IMR-90 (cell line): ENCODE data around the gene PAQR5. TPM values are rescaled to one million over a fixed set of nuclear protein-coding genes. Genes with fewer than 3 reads are reported as not detected.
A peak's percentile ranks its signal among the peaks of the same experiment; 100 is the strongest.

ENCODE experiments used
- ATAC-seq: fragments of 200-7000 bp; cut with Tn5 transposase; 2 replicates; pipeline ENCODE4 v1.9.1; 2020; ENCODE audit warnings: low read depth, mild to moderate bottlenecking, moderate library complexity
- BruUV-seq: library from RNA; stranded (reverse); fragments of 400-500 nt; replicated peaks from 2 replicates; lab custom pipeline; 2021; lab: Mats Ljungman, UMichigan
- CTCF ChIA-PET: fragments of 300-600 bp; formaldehyde crosslinking; extraction: SDS; loops from one replicate; lab custom pipeline; 2021; ENCODE audit warnings: antibody characterized with exemption; lab: Yijun Ruan, JAX
- POLR2A ChIA-PET: fragments of 300-600 bp; sonication (Branson Sonifier 250); formaldehyde crosslinking; loops from one replicate; lab custom pipeline; 2022; ENCODE audit warnings: antibody characterized with exemption; ENCODE audit not compliant: unreplicated experiment; lab: Charles Lee
- DNase-seq: peaks from one replicate; pipeline ENCODE4 v3.0.0; 2013
- H2AFZ ChIP-seq: replicated peaks from 2 replicates; pipeline ENCODE3; 2013; ENCODE audit warnings: low read length, mild to moderate bottlenecking; ENCODE audit not compliant: poor library complexity
- H2AK5ac ChIP-seq: 2 replicates; pipeline ENCODE4 v1.6.1; 2013; ENCODE audit warnings: low read depth, low read length, inconsistent platforms
- H2AK9ac ChIP-seq: replicated peaks from 2 replicates; pipeline ENCODE3; 2013; ENCODE audit warnings: mild to moderate bottlenecking, low read depth, low read length, moderate library complexity; ENCODE audit not compliant: poor library complexity
- H2BK120ac ChIP-seq: 2 replicates; pipeline ENCODE4 v1.6.1; 2013; ENCODE audit warnings: low read depth, low read length, inconsistent platforms
- H2BK15ac ChIP-seq: 3 replicates; pipeline ENCODE4 v1.6.1; 2013; ENCODE audit warnings: low read depth, low read length, inconsistent platforms
- H2BK20ac ChIP-seq: 2 replicates; pipeline ENCODE4 v1.6.1; 2013; ENCODE audit warnings: low read depth, mild to moderate bottlenecking, inconsistent platforms, low read length, moderate library complexity
- H2BK5ac ChIP-seq: 2 replicates; pipeline ENCODE4 v1.6.1; 2013; ENCODE audit warnings: mild to moderate bottlenecking, low read depth, low read length, inconsistent platforms; ENCODE audit not compliant: poor library complexity, severe bottlenecking
- H3K14ac ChIP-seq: replicated peaks from 2 replicates; pipeline ENCODE4 v1.6.1; 2013; ENCODE audit warnings: low read depth, low read length, inconsistent platforms
- H3K18ac ChIP-seq: 2 replicates; pipeline ENCODE4 v1.6.1; 2013; ENCODE audit warnings: low read depth, low read length, control low read depth
- H3K23ac ChIP-seq: 2 replicates; pipeline ENCODE4 v1.6.1; 2013; ENCODE audit warnings: low read depth, low read length, inconsistent platforms
- H3K27ac ChIP-seq: 2 replicates; pipeline ENCODE4 v1.5.1; 2013; ENCODE audit warnings: mild to moderate bottlenecking, control low read depth, low read length; ENCODE audit not compliant: insufficient read depth
- H3K27me3 ChIP-seq: 2 replicates; pipeline ENCODE4 v1.6.1; 2013; ENCODE audit warnings: low read length; ENCODE audit not compliant: control insufficient read depth, insufficient read depth
- H3K36me3 ChIP-seq: 2 replicates; pipeline ENCODE4 v1.6.1; 2013; ENCODE audit warnings: low read length, mixed read lengths; ENCODE audit not compliant: control insufficient read depth, insufficient read depth
- H3K4ac ChIP-seq: 2 replicates; pipeline ENCODE4 v1.6.1; 2013; ENCODE audit warnings: low read depth, low read length, inconsistent platforms
- H3K4me1 ChIP-seq: 2 replicates; pipeline ENCODE4 v1.6.1; 2013; ENCODE audit warnings: low read length, mixed read lengths; ENCODE audit not compliant: control insufficient read depth, insufficient read depth
- H3K4me2 ChIP-seq: 2 replicates; pipeline ENCODE4 v1.6.1; 2013; ENCODE audit warnings: low read depth, mild to moderate bottlenecking, control low read depth, low read length, moderate library complexity
- H3K4me3 ChIP-seq: 2 replicates; pipeline ENCODE4 v1.5.1; 2013; ENCODE audit warnings: low read depth, mild to moderate bottlenecking, control low read depth, low read length, moderate library complexity; ENCODE audit not compliant: insufficient read depth
- H3K56ac ChIP-seq: 2 replicates; pipeline ENCODE4 v1.6.1; 2013; ENCODE audit warnings: low read length, inconsistent platforms; ENCODE audit not compliant: insufficient read depth; ENCODE audit errors: extremely low read depth
- H3K79me1 ChIP-seq, 2 experiments: 2 replicates each; pipeline ENCODE4 v1.6.1; 2013; ENCODE audit warnings: low read length in 2 of 2, inconsistent platforms in 1 of 2, low read depth in 1 of 2
- H3K9ac ChIP-seq: 2 replicates; pipeline ENCODE4 v1.6.1; 2013; ENCODE audit warnings: low read depth, low read length, control low read depth
- H3K9me1 ChIP-seq: 2 replicates; pipeline ENCODE4 v1.6.1; 2013; ENCODE audit warnings: low read length, inconsistent platforms; ENCODE audit not compliant: insufficient read depth
- H3K9me3 ChIP-seq: 2 replicates; pipeline ENCODE4 v1.6.1; 2013; ENCODE audit warnings: low read length; ENCODE audit not compliant: control insufficient read depth, insufficient read depth
- H4K20me1 ChIP-seq: 2 replicates; pipeline ENCODE4 v1.6.1; 2013; ENCODE audit warnings: low read length, inconsistent platforms; ENCODE audit not compliant: insufficient read depth
- H4K5ac ChIP-seq: 2 replicates; pipeline ENCODE4 v1.6.1; 2013; ENCODE audit warnings: mild to moderate bottlenecking, low read depth, low read length, control low read depth
- H4K8ac ChIP-seq, 2 experiments: 2 replicates each; pipeline ENCODE4 v1.6.1; 2013; ENCODE audit warnings: low read depth in 2 of 2, low read length in 2 of 2, control low read depth in 1 of 2, inconsistent platforms in 1 of 2
- H4K91ac ChIP-seq: 2 replicates; pipeline ENCODE4 v1.6.1; 2013; ENCODE audit warnings: low read depth, low read length, inconsistent platforms; ENCODE audit not compliant: insufficient read depth
- BHLHE40 ChIP-seq: fragments of 150-350 bp; IDR thresholded peaks from 2 replicates; pipeline ENCODE4 v1.6.1; 2016; ENCODE audit warnings: mild to moderate bottlenecking, low read depth, low read length
- CEBPB ChIP-seq: IDR thresholded peaks from 2 replicates; pipeline ENCODE4 v1.6.1; 2012; ENCODE audit warnings: low read depth, low read length, improper control_type of control experiment
- ELK1 ChIP-seq: fragments of 150-350 bp; IDR thresholded peaks from 2 replicates; pipeline ENCODE4 v1.6.1; 2016; ENCODE audit warnings: low read depth, mild to moderate bottlenecking, low read length, moderate library complexity, borderline replicate concordance
- NFE2L2 ChIP-seq: fragments of 150-350 bp; IDR thresholded peaks from 2 replicates; pipeline ENCODE4 v1.6.1; 2016; ENCODE audit warnings: low read depth, mild to moderate bottlenecking, low read length
- POLR2A ChIP-seq: IDR thresholded peaks from 2 replicates; pipeline ENCODE4 v1.6.1; 2012; ENCODE audit warnings: mild to moderate bottlenecking, low read depth, low read length
- RAD21 ChIP-seq: IDR thresholded peaks from 2 replicates; pipeline ENCODE4 v1.6.1; 2012; ENCODE audit warnings: low read length, improper control_type of control experiment
- RCOR1 ChIP-seq: IDR thresholded peaks from 2 replicates; pipeline ENCODE4 v1.6.1; 2012; ENCODE audit warnings: mild to moderate bottlenecking, low read length, improper control_type of control experiment; ENCODE audit not compliant: insufficient replicate concordance
- RFX5 ChIP-seq: IDR thresholded peaks from 2 replicates; pipeline ENCODE4 v1.8.0; 2012; ENCODE audit warnings: low read depth, mild to moderate bottlenecking, low read length, moderate library complexity
- SMC3 ChIP-seq: fragments of 150-350 bp; IDR thresholded peaks from 2 replicates; pipeline ENCODE4 v1.6.1; 2016; ENCODE audit warnings: low read depth, mild to moderate bottlenecking, antibody characterized with exemption, low read length, moderate library complexity
- USF2 ChIP-seq: fragments of 150-350 bp; IDR thresholded peaks from 2 replicates; pipeline ENCODE4 v1.6.1; 2017; ENCODE audit warnings: mild to moderate bottlenecking, antibody characterized with exemption, low read length, low read depth
- WGBS, 2 experiments: methylation state at CpG; one replicate each; pipeline versions ENCODE4 v1.1.5 to v1.1.7; 2013; ENCODE audit warnings: missing lambda C conversion rate in 2 of 2; ENCODE audit not compliant: insufficient read length in 1 of 2; ENCODE audit errors: extremely low coverage in 2 of 2; 5-methylcytosine and 5-hydroxymethylcytosine counted together
- dilution Hi-C: fragments of 300-500 bp; cut with HindIII; formaldehyde crosslinking; loops from one replicate; pipeline ENCODE4 v1.14.3; 2018; ENCODE audit warnings: low sequenced_read_pairs; ENCODE audit not compliant: unreplicated experiment
- in situ Hi-C: fragments of 300-500 bp; cut with MboI; formaldehyde crosslinking; loops from 3 replicates; pipeline ENCODE4 v1.14.3; 2019; ENCODE audit warnings: low sequenced_read_pairs, inconsistent platforms, mixed read lengths
- intact Hi-C: fragments of 100-400 bp; cut with micrococcal nuclease; formaldehyde crosslinking; loops from 2 replicates; pipeline ENCODE4 v1.10.0; 2022
- polyA plus RNA-seq, 3 experiments: library from polyadenylated mRNA; depleted of rRNA; stranded (reverse); fragments of >200 nt; gene quantifications; 2 replicates each; pipeline ENCODE4 v1.2.3, GENCODE V29; 2012; ENCODE audit warnings: low replicate concordance in 1 of 3
- total RNA-seq: library from RNA; depleted of rRNA; stranded (reverse); fragments of >200 nt; gene quantifications from 2 replicates; pipeline ENCODE4 v1.2.3, GENCODE V29; 2012
- TF ChIP-seq, protein P1 (sequence below): conservative IDR thresholded peaks from 2 replicates; pipeline ENCODE4 v1.5.1; 2012; ENCODE audit warnings: mild to moderate bottlenecking, low read depth, low read length, improper control_type of control experiment

Gene PAQR5
- total and polyA plus RNA-seq, 2 of the 4 experiments (the other 2 are of a cell fraction): 2.3 to 2.7 TPM

- Histone ChIP-seq H3K14ac (no peak overlapping the region), H2BK15ac (no peak overlapping the region), H4K5ac (no peak overlapping the region), H4K20me1 (no peaks in the 10 kb centered on the region), H3K9ac (no peak overlapping the region), H3K36me3 (peaks cover 11% of the 10 kb centered on the region; the same call in 1 of the 2 replicates), H3K79me1 (no peaks in the 10 kb centered on the region), H2AFZ (no peak overlapping the region), H4K8ac (no peak overlapping the region), H3K9me3 (no peaks in the 10 kb centered on the region), H3K27ac (no peak overlapping the region), H3K4me1 (no peaks in the 10 kb centered on the region; the same call in 1 of the 2 replicates), H3K27me3 (no peaks in the 10 kb centered on the region), H3K4me2 (no peak overlapping the region), H2AK9ac (no peak overlapping the region), H2BK20ac (no peak overlapping the region), H3K56ac (no peak overlapping the region), H4K91ac (no peak overlapping the region), H2AK5ac (no peak overlapping the region), H3K4ac (no peak overlapping the region), H3K18ac (no peak overlapping the region), H3K23ac (no peak overlapping the region), H3K9me1 (no peaks in the 10 kb centered on the region), H3K4me3 (no peak overlapping the region), H2BK5ac (no peak overlapping the region), H2BK120ac (no peak overlapping the region)
- in situ Hi-C loops (no loop called here), intact Hi-C loops (no loop called here), dilution Hi-C loops (no loop called here)
- ChIA-PET CTCF (interaction anchor here (0.6 kb wide), 1 partner anchor 226 kb away, joined by 3 read pairs; no protein-coding TSS in a partner anchor), POLR2A (no interaction called here)
- TF ChIP-seq RFX5 (no peak), SMC3 (peak; percentile 36), RAD21 (peak; percentile 41), USF2 (no peak), CEBPB (no peak), ELK1 (no peak), POLR2A (no peak), NFE2L2 (no peak), RCOR1 (no peak), BHLHE40 (no peak)
- TF ChIP-seq, protein P1, sequence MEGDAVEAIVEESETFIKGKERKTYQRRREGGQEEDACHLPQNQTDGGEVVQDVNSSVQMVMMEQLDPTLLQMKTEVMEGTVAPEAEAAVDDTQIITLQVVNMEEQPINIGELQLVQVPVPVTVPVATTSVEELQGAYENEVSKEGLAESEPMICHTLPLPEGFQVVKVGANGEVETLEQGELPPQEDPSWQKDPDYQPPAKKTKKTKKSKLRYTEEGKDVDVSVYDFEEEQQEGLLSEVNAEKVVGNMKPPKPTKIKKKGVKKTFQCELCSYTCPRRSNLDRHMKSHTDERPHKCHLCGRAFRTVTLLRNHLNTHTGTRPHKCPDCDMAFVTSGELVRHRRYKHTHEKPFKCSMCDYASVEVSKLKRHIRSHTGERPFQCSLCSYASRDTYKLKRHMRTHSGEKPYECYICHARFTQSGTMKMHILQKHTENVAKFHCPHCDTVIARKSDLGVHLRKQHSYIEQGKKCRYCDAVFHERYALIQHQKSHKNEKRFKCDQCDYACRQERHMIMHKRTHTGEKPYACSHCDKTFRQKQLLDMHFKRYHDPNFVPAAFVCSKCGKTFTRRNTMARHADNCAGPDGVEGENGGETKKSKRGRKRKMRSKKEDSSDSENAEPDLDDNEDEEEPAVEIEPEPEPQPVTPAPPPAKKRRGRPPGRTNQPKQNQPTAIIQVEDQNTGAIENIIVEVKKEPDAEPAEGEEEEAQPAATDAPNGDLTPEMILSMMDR: peak; percentile 38
- WGBS, 2 experiments: no CpG with 5 or more reads among the region's 5 CpGs
- BruUV-seq: no TSS peak
- ATAC-seq (no peak), DNase-seq (peak; percentile 17)
These were observed 33.3 kb upstream of the PAQR5 start for GRCh38 chr15:69265347-69265955.
